SK-MEL-5 (cell line): ENCODE data around the gene DDX3Y. TPM values are rescaled to one million over a fixed set of nuclear protein-coding genes. Genes with fewer than 3 reads are reported as not detected.

Experiments used
- DNase-seq: peaks from one replicate; pipeline ENCODE4 v3.0.0-alpha.2; 2016; ENCODE audit warnings: low read depth, low spot score
- in situ Hi-C: cut with HindIII; loops from 2 replicates; pipeline ENCODE4 v1.10.0; 2016; ENCODE audit warnings: low sequenced_read_pairs, high pct_unique_total_duplicates, low pct_unique_long_range_greater_than_20kb
- polyA plus RNA-seq, 2 experiments: library from polyadenylated mRNA; depleted of rRNA; stranded (reverse); fragments of >200 nt; gene quantifications; 2 replicates each; pipeline ENCODE4 v1.2.3, GENCODE V29; 2015
- total RNA-seq: library from RNA; depleted of rRNA; stranded (reverse); fragments of >200 nt; shearing (Covaris generic); gene quantifications from 2 replicates; pipeline ENCODE4 v1.2.3, GENCODE V29; 2014; rRNA removed

DDX3Y gene
- total RNA-seq = not detected in 2 replicates
- not detected in 2 replicates for polyA plus RNA-seq (2015; cell fraction: cytosol; rRNA removed)
- not detected in 2 replicates for polyA plus RNA-seq (2015; cell fraction: nucleus; rRNA removed)

- in situ Hi-C loops = no loop called here
- no peak for DNase-seq
These were observed at the start of gene DDX3Y for GRCh38 chrY:12904618-12905516. DDX3Y (plus strand) TSS chrY:12904868; CDS start chrY:12904937, 69 bp downstream.

DNA sequence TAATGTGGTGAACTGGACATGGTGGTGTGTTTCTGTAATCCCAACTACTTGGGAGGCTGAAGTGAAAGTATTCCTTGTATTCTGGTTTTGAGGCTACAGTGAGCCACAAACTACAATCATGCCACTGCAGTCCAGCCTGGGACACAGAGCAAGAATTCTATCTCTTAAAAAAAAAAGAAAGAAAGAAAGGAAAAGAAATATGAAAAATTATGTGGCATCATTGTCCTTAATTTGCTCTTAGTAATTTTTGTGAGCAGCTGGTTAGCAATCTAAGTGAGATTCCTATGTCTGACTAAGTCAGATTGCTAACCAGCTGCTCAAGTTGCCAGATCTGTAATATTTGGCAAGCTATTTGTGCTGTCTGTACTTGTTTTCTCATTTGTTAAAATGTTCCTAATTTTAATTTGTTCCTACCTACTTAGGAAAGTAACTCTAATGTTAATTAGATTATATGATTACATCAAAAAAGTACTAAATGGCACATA is 48.8 kb upstream of the DDX3Y start:
- DNase-seq = no peak
- in situ Hi-C loops = no loop called here

- DNase-seq = no peak
- in situ Hi-C loops = no loop called here
These were observed 36.7 kb upstream of the DDX3Y start for GRCh38 chrY:12867960-12868359.

- in situ Hi-C loops = no loop called here
- no peak for DNase-seq
These were observed 7.7 kb upstream of the DDX3Y start for GRCh38 chrY:12896973-12897372.

- DNase-seq = no peak
- in situ Hi-C loops = no loop called here
These were observed 6.1 kb upstream of the DDX3Y start for GRCh38 chrY:12898604-12899003.

DNA sequence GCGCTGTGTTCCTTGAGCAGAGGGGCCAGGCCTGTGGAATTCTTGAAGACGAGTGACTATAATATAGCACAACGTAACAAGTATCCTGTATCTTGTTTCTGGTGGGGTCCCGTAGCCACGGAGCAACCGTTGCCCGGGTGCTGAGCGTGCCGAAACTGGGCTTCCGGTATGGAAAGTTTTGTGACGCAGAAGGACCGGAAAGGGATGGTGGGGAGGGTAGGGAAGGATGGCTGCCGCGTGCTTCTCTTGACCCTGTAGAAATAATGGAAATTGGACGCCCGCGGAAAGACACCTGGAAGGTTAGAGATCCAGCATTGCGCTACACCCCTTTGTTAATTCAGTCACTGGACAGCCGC is 827 bp downstream of the DDX3Y start:
- no peak for DNase-seq
- in situ Hi-C loops = no loop called here

DNA sequence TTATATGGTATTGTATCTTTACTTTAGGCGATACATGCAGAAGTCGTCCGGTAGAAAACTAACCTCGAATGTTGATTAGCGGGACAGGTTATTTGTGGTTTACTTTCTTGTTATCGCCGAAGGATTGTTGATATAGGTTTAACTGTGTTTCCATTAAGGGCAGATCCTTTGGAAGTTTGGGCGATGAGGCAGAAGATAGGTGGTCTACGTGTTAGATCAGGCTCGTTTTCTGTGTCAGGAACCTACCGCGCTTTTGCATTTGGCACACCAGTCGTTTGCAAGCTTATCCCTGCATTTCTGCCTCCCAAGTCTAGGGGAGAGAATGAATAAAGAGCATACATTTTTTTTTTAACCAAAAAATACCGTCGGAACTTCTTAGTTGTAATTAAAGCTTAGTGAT is 1.2 kb downstream of the DDX3Y start:
- in situ Hi-C loops = no loop called here
- DNase-seq = no peak

DNA sequence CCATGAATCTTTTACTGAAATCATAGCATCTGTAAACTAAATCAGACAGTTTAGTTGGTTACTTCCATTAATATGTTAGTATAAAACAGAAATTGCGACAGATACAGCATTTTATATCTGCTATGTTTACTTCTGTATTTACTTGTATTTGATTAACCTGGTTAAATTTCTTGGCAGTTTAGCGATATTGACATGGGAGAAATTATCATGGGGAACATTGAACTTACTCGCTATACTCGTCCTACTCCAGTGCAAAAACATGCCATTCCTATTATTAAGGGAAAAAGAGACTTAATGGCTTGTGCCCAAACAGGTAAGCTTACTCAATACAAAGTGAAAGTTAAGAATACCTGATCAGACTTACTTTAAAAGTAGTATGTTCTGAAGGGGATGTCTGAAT is 8.9 kb downstream of the DDX3Y start:
- no peak for DNase-seq
- in situ Hi-C loops = no loop called here

GRCh38 chrY:12928043-12928442 is 23.4 kb downstream of the DDX3Y start:
- no peak for DNase-seq

GRCh38 chrY:12941725-12942687 is 37.3 kb downstream of the DDX3Y start:
- DNase-seq = no peak
- in situ Hi-C loops = no loop called here

More at GRCh38 chrY:12928043-12928442, 23.4 kb downstream of the DDX3Y start:
- in situ Hi-C loops = no loop called here

Other genes starting within 250 kb of the DDX3Y start
- not detected in 2 replicates for gene USP9Y, start 203.6 kb upstream of the DDX3Y start, total RNA-seq